PC-9 (cell line): Measurements from ENCODE around the gene WDR5. TPM values are rescaled to one million over a fixed set of nuclear protein-coding genes. Genes with fewer than 3 reads are reported as not detected.

Source experiments
- Bru-seq: library from RNA; stranded (reverse); fragments of 400-500 nt; gene quantifications from one replicate; lab custom pipeline; 2021; lab: Mats Ljungman, UMichigan
- BruChase-seq, 2 experiments: library from RNA; stranded (reverse); fragments of 400-500 nt; gene quantifications; one replicate each; lab custom pipeline; 2021; lab: Mats Ljungman, UMichigan
- BruUV-seq: library from RNA; stranded (reverse); fragments of 400-500 nt; replicated peaks from 2 replicates; lab custom pipeline; 2021; lab: Mats Ljungman, UMichigan
- CTCF ChIA-PET: fragments of 300-600 bp; sonication (Branson Sonifier 250); formaldehyde crosslinking; loops from one replicate; lab custom pipeline; 2022; ENCODE audit warnings: antibody characterized with exemption; lab: Charles Lee
- POLR2A ChIA-PET: fragments of 300-600 bp; sonication (Branson Sonifier 250); formaldehyde crosslinking; loops from one replicate; lab custom pipeline; 2022; ENCODE audit warnings: antibody characterized with exemption; ENCODE audit not compliant: unreplicated experiment; lab: Charles Lee
- DNase-seq, 2 experiments: peaks; one replicate each; pipeline versions ENCODE4 v3.0.0 to v3.0.0-alpha.2; 2015 to 2022; ENCODE audit warnings: mixed read lengths in 1 of 2
- H2AFZ ChIP-seq: fragments of 200-600 bp; sonication (generic); 2 replicates; pipeline ENCODE4 v1.8.1; 2017; ENCODE audit warnings: antibody characterized with exemption
- H3F3A ChIP-seq: fragments of 200-600 bp; sonication (generic); 2 replicates; pipeline ENCODE4 v1.8.1; 2017; ENCODE audit warnings: antibody characterized with exemption, mild to moderate bottlenecking, low read depth; ENCODE audit not compliant: insufficient read depth
- H3K27ac ChIP-seq: fragments of 200-600 bp; sonication (generic); 2 replicates; pipeline ENCODE4 v1.6.1; 2016; ENCODE audit warnings: mixed run types
- H3K27me3 ChIP-seq: fragments of 200-600 bp; sonication (generic); 2 replicates; pipeline ENCODE4 v1.6.1; 2016; ENCODE audit warnings: low read depth, mixed run types; ENCODE audit not compliant: insufficient read depth
- H3K36me3 ChIP-seq: fragments of 200-600 bp; sonication (generic); 2 replicates; pipeline ENCODE4 v1.6.1; 2016; ENCODE audit warnings: low read depth, mixed run types
- H3K4me1 ChIP-seq: fragments of 200-600 bp; sonication (generic); replicated peaks from 2 replicates; pipeline ENCODE4 v1.6.1; 2016; ENCODE audit warnings: mixed run types; ENCODE audit not compliant: insufficient read depth
- H3K4me2 ChIP-seq: fragments of 200-600 bp; sonication (generic); 2 replicates; pipeline ENCODE4 v1.6.1; 2017; ENCODE audit warnings: mixed run types
- H3K4me3 ChIP-seq: fragments of 200-600 bp; sonication (generic); 2 replicates; pipeline ENCODE4 v1.6.1; 2016; ENCODE audit warnings: mixed run types
- H3K79me2 ChIP-seq: fragments of 200-600 bp; sonication (generic); 2 replicates; pipeline ENCODE4 v1.6.1; 2017; ENCODE audit warnings: low read depth, mixed run types
- H3K9me2 ChIP-seq: fragments of 200-600 bp; sonication (generic); 2 replicates; pipeline ENCODE4 v1.8.1; 2017; ENCODE audit warnings: mild to moderate bottlenecking; ENCODE audit not compliant: insufficient read depth
- H3K9me3 ChIP-seq: fragments of 200-600 bp; sonication (generic); 2 replicates; pipeline ENCODE4 v1.8.1; 2016; ENCODE audit warnings: low read depth; ENCODE audit not compliant: insufficient read depth
- H4K20me1 ChIP-seq: fragments of 200-600 bp; sonication (generic); 2 replicates; pipeline ENCODE4 v1.8.1; 2017; ENCODE audit not compliant: insufficient read depth
- CTCF ChIP-seq: fragments of 200-600 bp; sonication (generic); conservative IDR thresholded peaks from 2 replicates; pipeline ENCODE4 v1.6.1; 2017; ENCODE audit warnings: mixed run types, antibody characterized with exemption, mild to moderate bottlenecking, moderate library complexity
- EZH2 ChIP-seq: fragments of 200-600 bp; sonication (generic); IDR thresholded peaks from 2 replicates; pipeline ENCODE4 v1.8.0; 2017; ENCODE audit warnings: antibody characterized with exemption, low read depth
- intact Hi-C: fragments of 100-400 bp; cut with micrococcal nuclease; formaldehyde crosslinking; loops from one replicate; pipeline ENCODE4 v1.10.0; 2022; ENCODE audit not compliant: unreplicated experiment
- long read RNA-seq: library from polyadenylated mRNA; stranded (forward); transcript quantifications from one replicate; pipeline ENCODE4 v2.0.0, GENCODE V29; 2022
- total RNA-seq: library from RNA; stranded (reverse); gene quantifications from 2 replicates; pipeline ENCODE4 v1.2.3, GENCODE V29; 2021

The WDR5 gene
- total RNA-seq: 53.4 and 54.9 TPM in 2 replicates
- percentile 73 among the genes with signal in this experiment for Bru-seq, nascent RNA
- BruChase-seq, experiment 1, labeled RNA remaining after a 2-hour chase: percentile 84 among the genes with signal in this experiment
- BruChase-seq, experiment 2, labeled RNA remaining after a 6-hour chase: percentile 89 among the genes with signal in this experiment
- long read RNA-seq, transcript WDR5-201 (14 exons, 3,151 nt): major isoform, 15 of 31 reads
- long read RNA-seq, partial matches to known transcripts: 0 of 31 reads
- long read RNA-seq, other reads (novel, unspliced or antisense): 16 of 31 reads

- peak within 1 kb of the TSS; percentile 99 for H3K4me2 ChIP-seq
- POLR2A ChIA-PET: interaction anchor here (0.6 to 1.1 kb wide), 4 partner anchors 79 to 234 kb away, joined by 3 to 8 read pairs (median 6); partner anchors contain the start of gene BRD3OS
- H3K4me3 ChIP-seq: peak within 1 kb of the TSS; percentile 96
- H3K9me3 ChIP-seq: no peaks in the 10 kb centered on the region
- H3K4me1 ChIP-seq: peaks cover 31% of the 10 kb centered on the region
- H4K20me1 ChIP-seq: peaks cover 28% of the 10 kb centered on the region
- H2AFZ ChIP-seq: peak within 1 kb of the TSS; percentile 100
- H3F3A ChIP-seq: peaks cover 5% of the 10 kb centered on the region; the same call in 1 of the 2 replicates
- intact Hi-C loops: loop anchor here (1.0 to 2.0 kb wide), 2 partner anchors 69 to 110 kb away; partner anchors contain the start of gene BRD3OS
- BruUV-seq: no TSS peak
- CTCF ChIA-PET: interaction anchor here (0.6 to 1.0 kb wide), 2 partner anchors 28 to 142 kb away, joined by 3 to 9 read pairs; no protein-coding TSS in a partner anchor
- peaks cover 40% of the 10 kb centered on the region for H3K79me2 ChIP-seq
- TF ChIP-seq EZH2 (no peak), CTCF (peak; percentile 29; the same call in 1 of the 2 replicates)
- peak within 1 kb of the TSS; percentile 41; the same call in 1 of the 2 replicates for H3K27ac ChIP-seq
- H3K36me3 ChIP-seq: peaks cover 3% of the 10 kb centered on the region
- peak; percentile 60 to 91 for DNase-seq
- no peaks in the 10 kb centered on the region for H3K9me2 ChIP-seq
- H3K27me3 ChIP-seq: no peaks in the 10 kb centered on the region
Measured at GRCh38 chr9:134135343-134136117, at the start of gene WDR5. Gene WDR5 (plus strand): TSS chr9:134136082. CDS start chr9:134139878, 3,796 bp downstream.

GRCh38 chr9:134088063-134088725, 47.7 kb upstream of the WDR5 start:
- Histone ChIP-seq H2AFZ (no peak overlapping the region), H3K27me3 (peaks cover 65% of the 10 kb centered on the region), H3K36me3 (no peaks in the 10 kb centered on the region), H3K4me3 (no peak overlapping the region), H3K27ac (no peak overlapping the region), H3K79me2 (no peaks in the 10 kb centered on the region), H3F3A (no peaks in the 10 kb centered on the region), H3K9me3 (no peaks in the 10 kb centered on the region), H3K4me1 (no peaks in the 10 kb centered on the region), H4K20me1 (no peaks in the 10 kb centered on the region), H3K4me2 (no peak overlapping the region), H3K9me2 (no peaks in the 10 kb centered on the region)
- no peak for TF ChIP-seq EZH2
- TF ChIP-seq CTCF: no peak
- no TSS peak for BruUV-seq
- intact Hi-C loops: no loop called here
- CTCF ChIA-PET: interaction anchor here (0.6 kb wide), 1 partner anchor 17 kb away, joined by 3 read pairs; no protein-coding TSS in a partner anchor
- no peak for DNase-seq
- POLR2A ChIA-PET: interaction anchor here (0.6 kb wide), 1 partner anchor 22 kb away, joined by 6 read pairs; no protein-coding TSS in a partner anchor

DNA sequence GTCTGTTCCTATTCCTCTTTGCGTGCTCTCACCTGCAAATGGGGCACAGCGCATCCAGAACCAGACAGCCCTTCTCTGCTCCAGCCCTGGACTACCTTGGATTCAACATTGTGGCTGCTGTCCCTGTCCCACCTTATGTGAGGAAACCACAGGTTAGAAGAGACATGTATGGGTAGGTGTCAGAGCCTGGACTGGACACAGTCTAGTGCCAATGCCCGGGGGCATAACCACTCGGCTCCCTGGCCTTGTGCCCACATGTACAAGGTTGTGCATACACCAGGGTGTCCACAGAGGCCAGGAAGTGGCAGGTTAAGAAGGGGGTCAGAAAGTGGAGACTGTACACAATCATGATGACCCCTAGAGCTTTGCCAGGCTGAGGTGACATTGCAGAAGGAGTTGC, 45.9 kb upstream of the WDR5 start:
- H3K4me2 ChIP-seq: no peak overlapping the region
- H3K36me3 ChIP-seq: no peaks in the 10 kb centered on the region
- peaks cover 60% of the 10 kb centered on the region for H3K27me3 ChIP-seq
- no peaks in the 10 kb centered on the region for H4K20me1 ChIP-seq
- no peaks in the 10 kb centered on the region for H3K9me2 ChIP-seq
- intact Hi-C loops: no loop called here
- no peak for DNase-seq
- BruUV-seq: no TSS peak
- no peak overlapping the region for H3K27ac ChIP-seq
- no peak overlapping the region for H2AFZ ChIP-seq
- no peak overlapping the region for H3K4me3 ChIP-seq
- H3K4me1 ChIP-seq: no peaks in the 10 kb centered on the region
- TF ChIP-seq EZH2: no peak
- TF ChIP-seq CTCF: no peak
- H3K79me2 ChIP-seq: no peaks in the 10 kb centered on the region
- no peaks in the 10 kb centered on the region for H3F3A ChIP-seq
- ChIA-PET CTCF (no interaction called here), POLR2A (no interaction called here)
- no peaks in the 10 kb centered on the region for H3K9me3 ChIP-seq
